ENCODE results near the gene ZBTB32. TPM values are rescaled to one million over a fixed set of nuclear protein-coding genes. Genes with fewer than 3 reads are reported as not detected.

Gene ZBTB32
- total and polyA plus RNA-seq, 11 donors = 0.24 TPM; not detected in 10

DNA sequence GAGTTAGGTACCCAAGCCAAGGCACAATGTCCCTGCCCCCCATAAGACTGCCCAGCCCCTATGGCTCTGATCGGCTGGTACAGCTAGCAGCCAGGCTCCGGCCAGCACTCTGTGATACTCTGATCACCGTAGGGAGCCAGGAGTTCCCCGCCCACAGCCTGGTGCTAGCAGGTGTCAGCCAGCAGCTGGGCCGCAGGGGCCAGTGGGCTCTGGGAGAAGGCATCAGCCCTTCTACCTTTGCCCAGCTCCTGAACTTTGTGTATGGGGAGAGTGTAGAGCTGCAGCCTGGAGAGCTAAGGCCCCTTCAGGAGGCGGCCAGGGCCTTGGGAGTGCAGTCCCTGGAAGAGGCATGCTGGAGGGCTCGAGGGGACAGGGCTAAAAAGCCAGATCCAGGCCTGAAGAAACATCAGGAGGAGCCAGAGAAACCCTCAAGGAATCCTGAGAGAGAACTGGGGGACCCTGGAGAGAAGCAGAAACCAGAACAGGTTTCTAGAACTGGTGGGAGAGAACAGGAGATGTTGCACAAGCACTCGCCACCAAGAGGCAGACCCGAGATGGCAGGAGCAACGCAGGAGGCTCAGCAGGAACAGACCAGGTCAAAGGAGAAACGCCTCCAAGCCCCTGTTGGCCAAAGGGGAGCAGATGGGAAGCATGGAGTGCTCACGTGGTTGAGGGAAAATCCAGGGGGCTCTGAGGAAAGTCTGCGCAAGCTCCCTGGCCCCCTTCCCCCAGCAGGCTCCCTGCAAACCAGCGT, 10.4 kb downstream of the ZBTB32 start:
- TF ChIP-seq POLR2A (IDR thresholded peaks at IDR 0.05) = no peak
- TF ChIP-seq, protein P1, sequence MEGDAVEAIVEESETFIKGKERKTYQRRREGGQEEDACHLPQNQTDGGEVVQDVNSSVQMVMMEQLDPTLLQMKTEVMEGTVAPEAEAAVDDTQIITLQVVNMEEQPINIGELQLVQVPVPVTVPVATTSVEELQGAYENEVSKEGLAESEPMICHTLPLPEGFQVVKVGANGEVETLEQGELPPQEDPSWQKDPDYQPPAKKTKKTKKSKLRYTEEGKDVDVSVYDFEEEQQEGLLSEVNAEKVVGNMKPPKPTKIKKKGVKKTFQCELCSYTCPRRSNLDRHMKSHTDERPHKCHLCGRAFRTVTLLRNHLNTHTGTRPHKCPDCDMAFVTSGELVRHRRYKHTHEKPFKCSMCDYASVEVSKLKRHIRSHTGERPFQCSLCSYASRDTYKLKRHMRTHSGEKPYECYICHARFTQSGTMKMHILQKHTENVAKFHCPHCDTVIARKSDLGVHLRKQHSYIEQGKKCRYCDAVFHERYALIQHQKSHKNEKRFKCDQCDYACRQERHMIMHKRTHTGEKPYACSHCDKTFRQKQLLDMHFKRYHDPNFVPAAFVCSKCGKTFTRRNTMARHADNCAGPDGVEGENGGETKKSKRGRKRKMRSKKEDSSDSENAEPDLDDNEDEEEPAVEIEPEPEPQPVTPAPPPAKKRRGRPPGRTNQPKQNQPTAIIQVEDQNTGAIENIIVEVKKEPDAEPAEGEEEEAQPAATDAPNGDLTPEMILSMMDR (IDR thresholded peaks at IDR 0.05) = no peak
- Histone ChIP-seq H3K4me1 (peaks cover 3 to 30% (median 21%) of the 10 kb centered on the region in 12 donors), H3K9me3 (no peaks in the 10 kb centered on the region), H3K27me3 (no peaks in the 10 kb centered on the region), H3K36me3 (peaks cover 0 to 4% (median 0%) of the 10 kb centered on the region in 9 donors), H3K4me3 (peak overlapping the region in 1 of 12 donors; percentile 8), H3K27ac (no peak overlapping the region)
- ATAC-seq = no peak
- DNase-seq = no peak
- 80 to 86% (median 82%) methylated on average over 10 to 14 of the region's 14 CpGs for WGBS, 4 donors
- intact Hi-C loops (cut with DNase I) = loop anchor here in 4 of 10 donors (5.0 to 10.0 kb wide), 5 partner anchors 167 to 450 kb away; partner anchors contain the start of genes TMEM147 (in 4 of the 4), LRFN3 (in 2 of the 4), FFAR3 (in 1 of the 4) and USF2 (in 1 of the 4)

DNA sequence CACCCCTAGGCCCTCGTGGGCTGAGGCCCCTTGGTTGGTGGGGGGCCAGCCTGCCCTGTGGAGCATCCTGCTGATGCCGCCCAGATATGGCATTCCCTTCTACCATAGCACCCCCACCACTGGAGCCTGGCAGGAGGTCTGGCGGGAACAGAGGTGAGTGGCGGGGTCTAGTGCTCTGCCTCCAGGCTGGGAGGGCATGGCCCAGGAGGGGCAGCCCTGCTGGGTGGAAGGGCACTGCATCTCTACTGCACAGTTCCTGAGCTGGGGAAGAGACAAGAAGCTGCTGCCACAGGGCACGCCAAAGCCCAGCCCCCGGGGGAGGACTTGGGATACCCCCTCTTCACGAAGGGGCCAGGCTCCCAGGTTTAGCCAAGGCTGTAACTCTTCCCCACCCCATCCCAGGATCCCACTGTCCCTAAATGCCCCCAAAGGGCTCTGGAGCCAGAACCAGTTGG, 11.0 kb downstream of the ZBTB32 start:
- no peaks in the 10 kb centered on the region for H3K9me3 ChIP-seq
- no peak for ATAC-seq
- TF ChIP-seq, protein P1 (IDR thresholded peaks at IDR 0.05) = no peak
- TF ChIP-seq POLR2A (IDR thresholded peaks at IDR 0.05) = no peak
- DNase-seq = no peak
- H3K36me3 ChIP-seq = peaks cover 0 to 10% (median 5%) of the 10 kb centered on the region in 9 donors
- 76 to 86% (median 83%) methylated on average over 5 to 7 of the region's 7 CpGs for WGBS, 4 donors
- H3K4me1 ChIP-seq = peaks cover 3 to 35% (median 22%) of the 10 kb centered on the region in 12 donors
- H3K27me3 ChIP-seq = no peaks in the 10 kb centered on the region
- peak overlapping the region in 4 of 12 donors; percentile 90 to 97 (median 96) for H3K27ac ChIP-seq
- H3K4me3 ChIP-seq = peak overlapping the region in 4 of 12 donors; percentile 84 to 100 (median 95)
- intact Hi-C loops (cut with DNase I) = loop anchor here in 4 of 10 donors (5.0 to 10.0 kb wide), 5 partner anchors 168 to 451 kb away; partner anchors contain the start of genes TMEM147 (in 4 of the 4), LRFN3 (in 2 of the 4), FFAR3 (in 1 of the 4) and USF2 (in 1 of the 4)

DNA sequence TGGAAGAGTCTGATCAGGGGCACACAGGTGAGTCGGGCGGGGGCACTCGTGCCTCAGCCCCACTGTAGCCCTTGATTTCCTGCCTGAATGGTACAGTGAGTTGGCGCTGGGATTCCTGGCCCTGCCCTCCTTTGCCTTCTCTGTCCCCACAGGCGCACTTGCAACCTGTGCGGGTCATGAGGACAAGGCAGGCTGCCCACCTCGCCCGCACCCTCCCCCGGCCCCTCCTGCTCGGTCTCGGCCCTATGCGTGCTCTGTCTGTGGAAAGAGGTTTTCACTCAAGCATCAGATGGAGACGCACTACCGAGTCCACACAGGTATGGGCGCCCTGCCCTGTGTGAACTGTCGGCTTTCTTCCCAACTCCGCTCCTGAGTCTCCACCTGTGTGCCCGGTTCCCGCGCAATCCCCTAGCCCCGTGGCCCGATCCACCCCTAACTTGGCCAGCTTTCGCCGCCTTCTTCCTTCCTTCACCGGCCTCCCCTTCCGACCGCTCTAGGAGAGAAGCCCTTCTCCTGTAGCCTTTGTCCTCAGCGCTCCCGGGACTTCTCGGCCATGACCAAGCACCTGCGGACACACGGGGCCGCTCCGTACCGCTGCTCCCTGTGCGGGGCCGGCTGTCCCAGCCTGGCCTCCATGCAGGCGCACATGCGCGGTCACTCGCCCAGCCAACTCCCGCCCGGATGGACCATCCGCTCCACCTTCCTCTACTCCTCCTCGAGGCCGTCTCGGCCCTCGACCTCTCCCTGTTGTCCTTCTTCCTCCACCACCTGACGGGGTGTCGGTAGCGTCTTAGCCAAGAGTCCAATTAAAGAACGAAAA, 11.8 kb downstream of the ZBTB32 start:
- H3K4me1 ChIP-seq = peaks cover 3 to 39% (median 22%) of the 10 kb centered on the region in 12 donors
- H3K4me3 ChIP-seq = peak overlapping the region; percentile 66 to 100 (median 88)
- no peaks in the 10 kb centered on the region for H3K27me3 ChIP-seq
- intact Hi-C loops (cut with DNase I) = loop anchor here in 9 of 10 donors (1.0 to 10.0 kb wide), 15 partner anchors 13 to 451 kb away; partner anchors contain the start of genes TMEM147 (in 5 of the 9), LRFN3 (in 2 of the 9), PSENEN (in 2 of the 9) and U2AF1L4 (in 2 of the 9)
- peak in 1 of 2 donors; percentile 15 for TF ChIP-seq POLR2A (IDR thresholded peaks at IDR 0.05)
- TF ChIP-seq, protein P1 (IDR thresholded peaks at IDR 0.05) = no peak
- WGBS, 4 donors = 3 to 6% (median 4%) methylated on average over 47 to 52 of the region's 52 CpGs
- DNase-seq (peak; percentile 68 to 88 (median 76)), ATAC-seq (peak; percentile 44 to 63 (median 46))
- H3K36me3 ChIP-seq = peaks cover 0 to 17% (median 5%) of the 10 kb centered on the region in 9 donors
- no peaks in the 10 kb centered on the region for H3K9me3 ChIP-seq
- H3K27ac ChIP-seq = peak overlapping the region; percentile 31 to 98 (median 92)

All from heart left ventricle (tissue), 16 donors.